ENCODE results near the gene LY6G6D.

Gene LY6G6D

GRCh38 chr6:31765910-31766794, 51.0 kb downstream of the LY6G6D start:
- no peak for DNase-seq (ENCODE audit: low spot score)

- DNase-seq (ENCODE audit: low spot score): no peak
Measured at GRCh38 chr6:31767096-31767645, 52.0 kb downstream of the LY6G6D start.
